G401 (cell line): Measurements from ENCODE around the gene PNLDC1. TPM values are rescaled to one million over a fixed set of nuclear protein-coding genes. Genes with fewer than 3 reads are reported as not detected.

ENCODE experiments used
- total RNA-seq: library from RNA; depleted of rRNA; stranded (reverse); fragments of >200 nt; shearing (Covaris generic); gene quantifications from 2 replicates; pipeline ENCODE4 v1.2.3, GENCODE V29; 2014; rRNA removed

The PNLDC1 gene
- total RNA-seq, 1 experiment from 2014 or later: not detected

Other genes with a start within 250 kb of the PNLDC1 start
- 33.1 and 38.2 TPM in 2 replicates for gene SOD2, start 107.0 kb upstream of the PNLDC1 start, total RNA-seq
- 95.8 and 169 TPM in 2 replicates for gene WTAP, start 72.8 kb upstream of the PNLDC1 start, total RNA-seq
- 46.7 and 79.7 TPM in 2 replicates for gene ACAT2, start 38.2 kb upstream of the PNLDC1 start, total RNA-seq
- gene TCP1, start 10.7 kb upstream of the PNLDC1 start, total RNA-seq: 167 and 216 TPM in 2 replicates
- 153 and 158 TPM in 2 replicates for gene MRPL18, start 9.8 kb upstream of the PNLDC1 start, total RNA-seq
- gene MAS1, start 90.7 kb downstream of the PNLDC1 start, total RNA-seq: not detected in 2 replicates
- 35.9 and 49.2 TPM in 2 replicates for gene IGF2R, start 168.8 kb downstream of the PNLDC1 start, total RNA-seq